H1 (cell line): ENCODE results near the gene PRRT1B. TPM values are rescaled to one million over a fixed set of nuclear protein-coding genes. Genes with fewer than 3 reads are reported as not detected.

Source experiments
- RBBP5 ChIP-seq: IDR thresholded peaks from 2 replicates; pipeline ENCODE4 v1.7.1; 2012; ENCODE audit warnings: low read depth, mild to moderate bottlenecking, inconsistent platforms, low read length, moderate library complexity, borderline replicate concordance
- polyA plus RNA-seq, 7 experiments: library from polyadenylated mRNA; depleted of rRNA in 3 of 7; stranded (reverse) in 5 of 7; unstranded in 2 of 7; fragments of >200 nt in 5 of 7; fragments of 200-250 nt in 2 of 7; gene quantifications; 1 replicate in 5 of 7; 2 replicates in 1 of 7; 4 replicates in 1 of 7; pipeline versions ENCODE4 v1.2.1 to v1.2.3, GENCODE V29; 2011 to 2013; ENCODE audit warnings: missing spikeins in 2 of 7, mixed read lengths in 2 of 7
- total RNA-seq: library from RNA; stranded (reverse); fragmentation: NEBNext Ultra II Directional; extraction: Animal tissue kit (Norgen Biotek cat#: 25700); gene quantifications from 2 replicates; pipeline ENCODE4 v1.2.1, GENCODE V29; 2021

Gene PRRT1B
- total and polyA plus RNA-seq, 2 of the 8 experiments (the other 6 are each of a cell fraction or from before 2014, with no cell fraction given): 0.30 to 1.2 TPM

- no peak for TF ChIP-seq RBBP5
Observed at GRCh38 chr9:131597246-131597645, 51.9 kb downstream of the PRRT1B start (continued).
